NCI-H1105 (cell line): Measurements from ENCODE around the gene OGFOD1.

Experiments used
- DNase-seq: peaks from one replicate; lab custom pipeline; 2025; lab: John Stamatoyannopoulos, UW

The OGFOD1 gene

DNA sequence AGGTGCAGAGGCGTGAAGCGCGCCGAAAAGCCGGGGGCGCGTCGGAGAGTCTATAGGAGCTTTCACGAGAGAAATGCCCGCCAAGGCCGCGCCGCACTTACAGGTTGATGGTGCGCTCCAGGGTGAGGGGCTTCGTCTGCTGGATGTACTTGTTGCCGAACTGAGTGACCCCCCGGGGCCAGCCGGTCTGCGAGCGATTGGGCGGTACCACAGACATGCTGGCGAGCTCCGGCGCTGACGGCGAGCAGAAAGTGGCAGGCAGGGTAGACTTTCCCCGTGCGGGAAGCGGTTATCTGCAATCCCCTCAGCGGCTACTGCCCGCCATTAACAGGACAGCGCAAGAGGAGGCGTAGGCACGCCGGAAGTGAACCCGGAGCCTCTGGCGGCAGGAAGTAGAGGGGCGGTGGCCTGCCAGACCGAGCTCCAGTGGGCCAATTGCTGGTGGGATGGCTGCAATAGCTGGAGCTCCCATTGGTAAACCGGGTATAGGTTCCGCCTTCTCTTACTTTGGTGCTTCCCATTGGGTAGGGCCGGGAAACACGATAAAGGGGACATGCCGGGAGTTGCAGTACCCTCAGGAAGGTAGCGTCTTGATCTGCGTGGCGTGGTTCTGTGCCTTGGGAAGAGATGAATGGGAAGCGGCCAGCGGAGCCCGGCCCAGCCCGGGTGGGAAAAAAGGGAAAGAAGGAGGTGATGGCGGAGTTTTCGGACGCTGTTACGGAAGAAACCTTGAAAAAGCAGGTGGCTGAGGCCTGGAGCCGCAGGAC lies at the start of gene OGFOD1, which contains the start of gene NUDT21:
Gene OGFOD1 (plus strand): TSS at position 569 of the 767 bp plus-strand sequence. CDS start 59 bp downstream, at position 628.
Gene NUDT21 (minus strand): TSS at position 347 of the 767 bp plus-strand sequence. CDS start 130 bp downstream, at position 217.
- DNase-seq: peak; percentile 99

GRCh38 chr16:56405977-56406672 lies 45.2 kb upstream of the OGFOD1 start:
- no peak for DNase-seq

DNA sequence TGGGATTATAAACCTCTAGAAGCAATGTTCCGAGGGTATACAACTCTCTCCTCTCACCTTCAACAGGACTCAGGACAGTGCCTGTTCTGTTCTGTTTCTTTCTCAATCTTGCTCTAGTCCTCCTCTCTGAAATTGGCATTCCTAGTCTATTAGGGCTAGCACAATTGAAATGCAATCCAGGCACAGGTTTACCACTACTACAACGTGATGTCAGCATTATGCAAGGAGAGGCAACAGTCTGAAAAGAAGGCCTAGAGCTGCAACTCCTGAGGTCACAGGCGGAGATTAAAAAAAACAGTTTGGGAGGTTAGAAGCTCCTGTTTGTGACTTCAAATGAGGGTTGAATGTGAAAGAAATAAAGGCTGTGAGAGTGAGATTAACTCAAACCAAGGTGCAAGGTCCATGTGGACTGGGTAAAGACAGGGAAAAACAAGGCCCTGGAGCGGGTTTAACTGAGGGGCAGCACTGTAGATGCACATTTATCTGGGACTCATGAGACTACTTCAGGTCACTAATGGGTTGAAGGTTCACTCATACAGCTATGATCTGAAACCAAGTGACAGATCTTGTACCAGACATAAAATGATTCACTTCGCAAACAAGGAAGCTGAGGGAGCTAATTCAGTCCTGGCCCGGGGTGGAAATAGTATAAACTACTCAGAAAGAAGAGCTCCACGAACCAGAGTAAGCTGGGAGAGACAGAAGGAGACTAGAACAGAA lies 42.8 kb upstream of the OGFOD1 start:
- no peak for DNase-seq

DNA sequence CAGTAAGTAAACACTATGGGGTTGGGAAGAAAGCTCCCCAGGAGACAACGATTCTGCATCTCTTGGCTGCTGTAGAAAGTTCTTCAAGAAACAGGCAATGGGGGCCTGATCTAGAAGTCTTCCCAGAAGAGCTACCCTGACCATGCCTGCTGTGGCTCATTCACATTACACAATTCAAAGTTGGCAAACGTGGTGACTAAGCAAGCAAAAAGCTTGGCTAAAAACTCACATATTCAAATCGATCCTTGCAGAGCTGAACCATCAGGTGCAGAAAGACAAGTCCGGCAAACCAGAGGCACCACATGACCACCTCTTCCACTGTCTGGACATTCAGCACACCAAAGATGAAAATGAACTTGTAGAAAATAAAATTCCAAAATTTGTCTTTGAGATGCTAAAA lies 42.2 kb upstream of the OGFOD1 start:
- no peak for DNase-seq

DNA sequence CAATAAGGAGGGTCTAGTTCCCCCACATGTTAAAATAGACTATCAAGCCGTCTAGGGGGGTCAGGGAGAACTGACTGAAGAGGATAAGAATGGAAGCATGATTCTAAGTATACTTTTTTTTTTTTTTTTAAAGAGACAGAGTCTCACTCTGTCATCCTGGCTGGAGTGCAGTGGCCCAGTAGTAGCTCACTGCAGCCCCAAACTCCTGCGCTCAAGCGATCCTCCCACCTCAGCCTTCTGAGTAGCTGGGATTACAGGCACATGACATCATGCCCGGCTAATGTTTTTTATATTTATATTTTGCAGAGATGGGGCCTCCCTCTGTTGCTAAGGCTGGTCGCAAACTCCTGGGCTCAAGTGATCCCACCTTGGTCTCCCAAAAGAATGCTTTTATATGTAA lies 40.2 kb upstream of the OGFOD1 start:
- no peak for DNase-seq

- DNase-seq: no peak
Measured at GRCh38 chr16:56411624-56412023, 39.7 kb upstream of the OGFOD1 start.

- no peak for DNase-seq
Measured at GRCh38 chr16:56413381-56413780, 38.0 kb upstream of the OGFOD1 start.

GRCh38 chr16:56414366-56414765 lies 37.0 kb upstream of the OGFOD1 start:
- DNase-seq: no peak

DNA sequence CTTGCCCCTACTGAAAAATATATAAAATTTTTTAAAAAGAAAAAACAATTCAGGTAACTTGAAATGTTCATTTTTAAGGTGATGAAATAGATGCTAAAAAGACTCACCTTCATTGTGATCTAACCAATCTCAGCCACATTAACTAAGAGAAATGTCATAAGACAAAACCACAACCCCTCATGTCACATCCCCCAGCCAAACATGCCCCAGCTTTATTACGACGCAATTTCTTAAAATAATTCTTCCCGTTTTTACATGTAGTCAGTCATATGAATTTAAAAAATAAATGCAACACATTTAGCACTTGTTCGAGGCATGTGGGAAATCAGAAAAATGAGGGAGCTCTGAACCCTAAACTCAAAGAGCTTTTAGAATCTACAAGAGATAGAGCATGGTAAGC lies 35.5 kb upstream of the OGFOD1 start:
- DNase-seq: no peak

- DNase-seq: no peak
Measured at GRCh38 chr16:56417138-56417537, 34.2 kb upstream of the OGFOD1 start.

- no peak for DNase-seq
Measured at GRCh38 chr16:56419740-56420548, 31.4 kb upstream of the OGFOD1 start.

DNA sequence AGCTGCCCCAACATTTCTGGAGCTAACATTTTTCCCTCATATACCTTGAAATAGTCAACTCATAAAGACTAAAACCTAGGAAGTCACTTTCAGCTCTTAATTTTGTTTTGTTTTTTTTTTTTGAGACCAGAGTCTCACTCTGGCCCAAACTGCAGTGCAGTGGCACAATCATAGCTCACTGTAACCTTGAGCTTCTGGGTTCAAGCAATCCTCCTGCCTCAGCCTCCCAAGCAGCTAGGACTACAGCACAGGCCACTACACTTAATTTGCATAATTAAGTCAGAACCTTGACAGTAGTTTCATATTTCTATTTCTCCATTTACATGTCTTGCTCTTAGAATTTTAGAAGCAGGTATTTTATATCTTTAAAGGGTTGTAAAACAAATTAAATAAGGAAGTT lies 30.7 kb upstream of the OGFOD1 start:
- DNase-seq: no peak

DNA sequence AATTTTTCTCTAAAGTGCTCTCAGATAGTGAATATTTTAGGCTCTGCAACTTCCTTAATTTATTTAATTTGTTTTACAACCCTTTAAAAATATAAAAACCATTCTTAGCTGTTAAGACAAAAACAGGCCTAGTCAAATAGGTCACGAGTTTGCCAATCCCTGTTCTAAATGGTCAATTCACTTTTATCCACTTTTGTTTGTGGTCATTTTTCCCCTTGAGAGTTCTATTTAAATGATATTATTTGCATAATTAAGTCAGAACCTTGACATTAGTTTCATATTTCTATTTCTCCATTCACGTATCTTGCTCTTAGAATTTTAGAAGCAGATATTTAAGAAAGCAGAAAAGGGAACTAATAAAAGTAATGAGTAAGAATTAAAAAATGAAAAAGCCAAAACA lies 30.0 kb upstream of the OGFOD1 start:
- no peak for DNase-seq

- DNase-seq: no peak
Measured at GRCh38 chr16:56421976-56422669, 29.2 kb upstream of the OGFOD1 start.

GRCh38 chr16:56422896-56423441 lies 28.4 kb upstream of the OGFOD1 start:
- no peak for DNase-seq

DNA sequence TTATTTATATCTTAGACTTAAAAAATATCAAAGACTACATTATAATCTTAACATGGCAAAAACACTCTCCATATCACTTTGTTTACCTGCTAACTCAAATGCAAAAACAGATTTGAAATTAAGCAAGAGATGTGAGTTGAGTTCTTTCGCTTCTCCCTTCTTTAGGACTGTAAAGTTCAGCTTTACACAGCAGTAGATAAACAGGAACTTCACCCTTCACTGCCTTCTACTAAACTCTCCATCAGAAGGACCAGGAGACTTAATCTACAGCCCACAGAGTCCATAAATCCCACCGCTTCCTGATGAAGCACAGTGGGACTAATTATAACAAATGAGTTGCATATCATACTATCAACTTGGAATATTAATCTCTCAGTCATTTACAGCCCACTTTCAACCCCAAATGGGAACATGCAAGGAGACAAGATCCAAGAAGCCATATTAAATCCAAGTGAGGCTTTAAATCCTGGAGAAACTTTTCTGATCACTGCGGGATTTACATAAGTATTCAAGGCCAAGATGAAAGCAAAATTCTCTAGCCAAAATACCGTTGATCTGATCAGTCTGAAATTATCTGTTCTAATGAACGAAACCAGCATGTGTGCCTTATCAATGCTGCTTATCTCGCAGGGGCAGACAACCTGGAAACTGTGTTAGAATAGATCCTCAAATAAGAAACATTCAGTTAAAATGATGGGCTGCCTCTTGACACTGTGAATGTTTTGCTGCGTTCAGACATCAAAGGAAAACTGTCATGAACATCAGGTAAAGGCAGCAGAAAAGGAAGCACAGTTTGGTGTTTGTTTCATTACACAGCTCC lies 27.6 kb upstream of the OGFOD1 start:
- no peak for DNase-seq

GRCh38 chr16:56424404-56424764 lies 27.0 kb upstream of the OGFOD1 start:
- DNase-seq: no peak

- peak; percentile 38 for DNase-seq
Measured at GRCh38 chr16:56424791-56425438, 26.4 kb upstream of the OGFOD1 start.

- DNase-seq: peak; percentile 75
Measured at GRCh38 chr16:56425439-56425832, 25.9 kb upstream of the OGFOD1 start, which contains the start of gene AMFR. TSS of gene AMFR (minus strand) at chr16:56425545. CDS start at chr16:56425327, 218 bp downstream.
